ENCODE data around the gene METTL1.

- TF ChIP-seq CTCF (IDR thresholded peaks at IDR 0.05; ENCODE audit: insufficient read depth, low read length) (no peak), POLR2AphosphoS5 (IDR thresholded peaks at IDR 0.05; ENCODE audit: low read depth) (no peak)
Measured at GRCh38 chr12:57753756-57754337, 18.1 kb downstream of the METTL1 start.

Measured in HL-60 (cell line).